NCI-H226 (cell line): ENCODE results near the gene EXOC8.
A peak's percentile ranks its signal among the peaks of the same experiment; 100 is the strongest.
"Not testable (repeated sequence)": the region's sequence is repeated elsewhere in the genome, so short reads cannot be mapped to it uniquely, and the experiment has no call there.

Source experiments
- DNase-seq: peaks from one replicate; pipeline ENCODE4 v3.0.0-alpha.2; 2015

Gene EXOC8

GRCh38 chr1:231348856-231349255 is 11.2 kb upstream of the EXOC8 start:
- not testable (repeated sequence) for DNase-seq

- DNase-seq = no peak
Observed at GRCh38 chr1:231348442-231348841, 10.8 kb upstream of the EXOC8 start.

DNA sequence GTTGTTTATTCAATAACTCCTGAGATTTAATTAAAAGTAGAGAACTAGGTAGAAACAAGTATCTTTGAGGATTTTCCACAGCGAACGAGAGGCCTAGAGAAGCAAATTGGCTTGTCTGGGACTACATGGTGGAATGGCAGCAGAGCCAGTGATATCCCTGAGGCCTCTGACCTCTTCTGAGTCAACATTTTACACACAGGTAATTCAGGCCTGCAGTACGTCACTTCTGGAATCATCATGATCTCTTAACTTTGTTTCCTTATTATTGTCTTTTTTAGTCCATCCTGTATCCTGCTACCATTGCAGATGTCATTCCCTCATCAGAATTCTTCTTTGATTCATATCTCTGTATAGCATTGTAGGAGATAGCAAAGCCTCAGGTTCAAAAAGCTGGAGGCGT is 10.3 kb upstream of the EXOC8 start:
- DNase-seq = no peak

DNA sequence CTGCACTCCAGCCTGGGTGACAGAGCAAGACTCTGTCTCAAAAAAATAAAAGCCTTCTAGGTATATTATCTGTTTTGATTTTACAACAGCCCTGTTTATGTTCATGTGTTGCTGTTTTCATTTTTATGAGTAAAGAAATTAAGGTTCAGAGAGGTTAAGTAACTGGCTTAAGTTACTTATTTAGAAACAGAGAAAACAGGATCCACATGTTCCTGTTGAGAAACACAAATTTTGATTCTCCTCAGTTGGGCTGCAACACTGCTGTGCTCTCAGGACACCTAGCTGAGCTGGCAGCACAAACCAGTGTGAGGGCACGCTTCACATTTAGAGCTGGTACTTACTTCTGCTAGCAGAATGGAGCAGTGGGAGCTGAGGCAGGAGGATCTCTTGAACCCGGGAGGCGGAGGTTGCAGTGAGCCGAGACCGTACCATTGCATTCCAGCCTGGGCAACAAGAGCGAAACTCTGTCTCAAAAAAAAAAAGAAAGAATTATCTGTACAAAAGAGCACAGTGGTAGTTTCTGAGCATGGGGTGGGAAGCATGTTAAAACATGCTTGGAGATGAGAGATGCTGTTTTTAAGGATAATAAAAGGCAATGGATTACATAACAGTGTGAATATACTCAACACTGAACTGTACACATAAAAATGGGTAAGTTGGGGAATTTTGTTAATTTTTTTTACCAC is 2.8 kb upstream of the EXOC8 start:
- no peak for DNase-seq

DNA sequence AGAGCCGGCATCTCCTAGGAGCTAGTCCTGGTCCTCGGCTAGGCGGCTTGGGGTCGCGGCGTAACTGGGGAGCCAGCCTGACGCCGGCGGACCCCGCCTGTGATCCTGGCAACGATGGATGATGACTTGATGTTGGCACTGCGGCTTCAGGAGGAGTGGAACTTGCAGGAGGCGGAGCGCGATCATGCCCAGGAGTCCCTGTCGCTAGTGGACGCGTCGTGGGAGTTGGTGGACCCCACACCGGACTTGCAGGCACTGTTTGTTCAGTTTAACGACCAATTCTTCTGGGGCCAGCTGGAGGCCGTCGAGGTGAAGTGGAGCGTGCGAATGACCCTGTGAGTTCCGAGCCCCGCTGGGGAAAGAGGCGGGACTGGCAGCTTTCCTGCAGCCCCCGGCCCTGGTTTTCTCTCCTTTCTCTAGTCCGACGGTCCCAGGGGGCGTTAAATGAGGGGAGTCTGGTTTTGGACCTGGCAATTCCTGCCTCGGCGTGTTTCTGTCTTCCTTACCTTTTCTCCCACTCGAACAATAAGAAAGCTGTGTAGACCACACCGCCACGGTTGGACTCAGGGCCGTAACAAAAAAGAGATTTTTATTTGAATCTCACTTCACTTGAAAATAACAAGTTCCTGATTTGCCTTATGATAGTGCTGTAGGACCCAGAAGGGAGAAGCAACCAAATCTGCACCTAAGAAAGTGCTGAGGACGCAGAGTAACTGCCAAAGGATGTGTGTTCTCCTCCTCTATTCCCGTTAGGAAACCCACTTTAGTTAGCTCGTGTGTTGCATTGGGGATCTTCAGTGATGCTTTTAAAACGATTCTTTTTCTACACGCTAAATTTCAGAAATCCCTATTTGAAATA is 847 bp upstream of the EXOC8 start, which contains the start of gene SPRTN:
Gene SPRTN (plus strand): TSS at position 24 of the 859 bp plus-strand sequence. CDS start 91 bp downstream, at position 115.
- DNase-seq = no peak

GRCh38 chr1:231337043-231337471 is 595 bp downstream of the EXOC8 start:
- no peak for DNase-seq

DNA sequence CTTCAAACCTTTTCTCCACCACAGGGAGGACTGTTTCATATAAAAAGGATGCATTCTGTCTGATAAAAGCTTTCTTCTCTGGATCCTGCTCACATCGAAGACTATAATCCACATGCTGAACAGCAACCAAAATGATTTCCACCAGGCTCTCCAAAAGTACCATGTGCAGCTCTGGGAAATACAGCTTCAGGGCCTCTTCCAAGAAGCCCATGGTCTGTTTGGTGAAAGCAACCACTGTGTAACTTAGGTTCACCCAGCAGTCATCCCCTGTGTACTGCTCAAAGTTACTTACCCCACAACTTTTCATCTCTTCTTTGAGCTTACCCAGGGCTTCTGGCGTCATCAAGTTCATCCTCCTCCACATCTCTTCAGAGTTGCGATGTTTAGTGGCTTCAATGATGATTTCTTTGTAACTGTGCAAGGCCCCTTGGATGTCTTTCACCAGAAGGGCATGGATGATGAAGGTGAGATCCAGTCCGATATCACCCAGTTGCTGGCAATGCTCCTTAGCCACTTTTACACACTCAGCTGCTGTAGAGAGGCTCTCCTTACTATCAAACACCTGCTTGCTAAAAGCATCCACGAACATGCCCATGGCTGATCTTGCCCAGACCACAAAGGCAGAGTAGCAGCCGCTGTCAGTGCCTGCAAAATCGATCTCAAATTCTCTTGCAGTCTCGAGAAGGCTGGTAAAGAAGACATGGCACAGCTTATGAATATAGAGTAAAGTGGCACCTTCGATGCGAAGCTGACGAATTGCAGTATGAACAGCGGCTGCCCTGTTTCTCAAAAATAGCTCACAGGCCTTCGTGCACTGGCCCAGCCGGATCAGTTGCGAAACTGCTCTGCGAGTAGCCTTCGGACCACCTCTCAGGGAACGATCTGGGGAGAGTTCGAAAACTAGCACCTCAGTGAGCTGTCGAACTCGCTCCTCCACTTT is 1.7 kb downstream of the EXOC8 start:
- DNase-seq = no peak

- no peak for DNase-seq
Observed at GRCh38 chr1:231334952-231335351, 2.7 kb downstream of the EXOC8 start.

GRCh38 chr1:231334079-231334666 is 3.5 kb downstream of the EXOC8 start:
- DNase-seq = no peak

- no peak for DNase-seq
Observed at GRCh38 chr1:231332761-231333160, 4.9 kb downstream of the EXOC8 start.

GRCh38 chr1:231329483-231329882 is 8.2 kb downstream of the EXOC8 start:
- no peak for DNase-seq

GRCh38 chr1:231327617-231328016 is 10.0 kb downstream of the EXOC8 start:
- DNase-seq = no peak

DNA sequence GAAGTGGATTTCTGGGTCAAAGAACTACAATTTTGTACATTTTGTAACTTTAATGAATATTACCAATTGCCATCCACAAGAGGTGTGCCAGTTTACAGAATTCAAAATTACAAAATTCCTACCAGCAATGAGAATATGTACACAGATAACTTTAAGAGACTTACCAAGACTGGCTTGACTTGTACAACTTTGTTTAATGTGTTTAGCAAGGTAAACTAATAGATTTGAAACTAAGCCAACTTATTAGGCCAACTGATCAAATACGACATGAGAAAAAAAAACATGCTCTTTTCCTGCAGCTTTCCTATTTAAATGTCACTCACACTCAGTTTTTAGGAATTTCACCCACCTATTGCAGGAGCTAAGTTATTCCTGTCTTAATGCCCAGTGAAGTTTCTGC is 11.4 kb downstream of the EXOC8 start:
- DNase-seq = no peak

DNA sequence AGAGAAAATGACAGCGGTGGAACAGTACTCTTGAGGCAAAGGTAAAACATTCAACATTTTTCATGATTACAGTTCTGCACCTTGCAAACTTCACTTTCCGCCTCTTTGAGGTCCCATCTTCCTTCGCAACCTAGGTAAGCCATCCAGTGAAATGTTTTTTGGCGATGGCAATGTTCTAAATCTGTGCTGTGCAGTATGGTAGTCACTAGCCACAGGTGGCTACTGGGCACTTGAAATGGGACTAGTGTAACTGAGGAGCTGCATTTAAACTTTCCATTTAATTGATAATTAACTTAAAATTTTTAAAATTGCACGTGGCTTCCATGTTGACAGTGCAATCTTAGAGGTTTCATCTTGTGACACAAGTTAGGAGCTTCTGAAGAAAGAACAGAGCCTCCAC is 13.0 kb downstream of the EXOC8 start:
- no peak for DNase-seq

DNA sequence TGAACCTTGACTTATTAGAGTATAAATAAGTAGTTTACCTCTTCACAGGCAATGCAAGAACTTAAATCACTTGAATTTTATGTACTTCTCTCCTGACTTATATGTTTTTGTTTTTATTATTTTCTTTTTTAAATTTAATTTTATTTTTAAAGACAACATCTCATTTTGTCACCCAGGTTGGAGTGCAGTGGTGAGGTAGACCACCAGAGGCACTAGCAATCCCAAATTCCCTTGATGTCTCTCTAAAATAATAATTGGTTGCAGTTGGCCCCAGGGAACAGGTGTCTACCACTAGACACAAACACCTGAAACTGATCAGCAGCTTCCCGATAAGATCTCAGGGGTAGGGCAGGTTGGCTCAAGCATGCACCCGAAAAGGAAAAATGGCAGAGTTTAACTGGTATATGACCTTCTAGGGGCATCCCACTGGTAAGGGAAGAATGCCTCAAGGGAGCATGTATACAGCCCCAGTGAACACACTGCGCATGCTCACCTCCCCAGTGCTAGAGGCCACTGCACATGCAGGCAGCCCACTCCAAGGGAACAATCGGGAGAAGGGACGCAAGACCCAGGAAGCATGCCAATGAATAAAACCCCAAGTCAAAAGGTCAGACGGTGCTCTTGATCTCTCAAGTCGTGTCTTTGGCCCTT is 14.6 kb downstream of the EXOC8 start:
- no peak for DNase-seq

DNA sequence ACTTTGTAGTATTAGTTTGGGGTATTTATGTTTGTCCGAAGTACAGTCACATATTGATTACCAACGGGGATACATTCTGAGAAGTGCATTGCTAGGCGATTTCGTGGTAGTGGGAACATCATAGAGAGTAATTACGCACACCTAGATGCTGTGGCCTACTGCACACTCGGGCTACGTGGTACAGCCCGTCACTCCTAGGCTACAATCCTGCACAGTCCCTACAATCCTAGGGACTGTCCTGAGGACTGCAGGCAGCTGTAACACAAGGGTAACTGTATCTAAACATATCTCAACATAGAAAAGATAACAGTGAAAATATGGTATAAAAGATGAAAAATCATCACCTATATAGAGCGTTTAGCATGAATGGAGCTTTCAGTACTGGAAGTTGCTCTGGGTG is 18.6 kb downstream of the EXOC8 start:
- no peak for DNase-seq

- DNase-seq = no peak
Observed at GRCh38 chr1:231318568-231318967, 19.1 kb downstream of the EXOC8 start.

DNA sequence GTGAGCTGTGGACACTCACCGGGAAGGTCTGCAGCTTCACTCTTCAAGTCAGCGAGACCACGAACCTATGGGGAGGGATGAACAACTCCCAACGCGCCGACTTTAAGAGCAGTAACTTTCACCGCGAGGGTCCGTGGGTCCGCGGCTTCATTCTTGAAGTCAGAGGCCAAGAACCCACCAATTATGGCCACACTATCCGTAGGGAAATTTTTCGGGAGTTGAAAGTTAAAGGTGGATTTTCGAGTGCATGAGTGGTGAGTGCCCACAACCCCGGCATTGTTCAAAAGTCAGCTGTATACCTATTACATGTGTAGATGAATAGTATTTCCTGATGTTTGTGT is 19.7 kb downstream of the EXOC8 start:
- DNase-seq = no peak

- DNase-seq = no peak
Observed at GRCh38 chr1:231317306-231318014, 20.2 kb downstream of the EXOC8 start.

- peak; percentile 1 for DNase-seq
Observed at GRCh38 chr1:231315887-231316286, 21.8 kb downstream of the EXOC8 start.

- DNase-seq = no peak
Observed at GRCh38 chr1:231313661-231314060, 24.0 kb downstream of the EXOC8 start.

- no peak for DNase-seq
Observed at GRCh38 chr1:231312432-231312788, 25.2 kb downstream of the EXOC8 start.
